Activated naive CD8-positive, alpha-beta T cell (primary cell): Measurements from ENCODE around the gene XYLT1.
"Not testable (repeated sequence)": the region's sequence is repeated elsewhere in the genome, so short reads cannot be mapped to it uniquely, and the experiment has no call there.

Experiments
- H3K27ac Mint-ChIP-seq: one replicate; pipeline ENCODE4 v1.8.0; 2021; ENCODE audit warnings: mixed read lengths
- H3K27me3 Mint-ChIP-seq: one replicate; pipeline ENCODE4 v1.8.0; 2021; ENCODE audit warnings: mixed read lengths
- H3K36me3 Mint-ChIP-seq: one replicate; pipeline ENCODE4 v1.8.0; 2021; ENCODE audit warnings: mixed read lengths
- H3K4me1 Mint-ChIP-seq: one replicate; pipeline ENCODE4 v1.8.0; 2021; ENCODE audit warnings: low read depth, mixed read lengths
- H3K4me3 Mint-ChIP-seq: one replicate; pipeline ENCODE4 v1.8.0; 2021; ENCODE audit warnings: mild to moderate bottlenecking, mixed read lengths
- H3K9me3 Mint-ChIP-seq: one replicate; pipeline ENCODE4 v1.8.0; 2021; ENCODE audit warnings: low read depth, mixed read lengths

The XYLT1 gene

DNA sequence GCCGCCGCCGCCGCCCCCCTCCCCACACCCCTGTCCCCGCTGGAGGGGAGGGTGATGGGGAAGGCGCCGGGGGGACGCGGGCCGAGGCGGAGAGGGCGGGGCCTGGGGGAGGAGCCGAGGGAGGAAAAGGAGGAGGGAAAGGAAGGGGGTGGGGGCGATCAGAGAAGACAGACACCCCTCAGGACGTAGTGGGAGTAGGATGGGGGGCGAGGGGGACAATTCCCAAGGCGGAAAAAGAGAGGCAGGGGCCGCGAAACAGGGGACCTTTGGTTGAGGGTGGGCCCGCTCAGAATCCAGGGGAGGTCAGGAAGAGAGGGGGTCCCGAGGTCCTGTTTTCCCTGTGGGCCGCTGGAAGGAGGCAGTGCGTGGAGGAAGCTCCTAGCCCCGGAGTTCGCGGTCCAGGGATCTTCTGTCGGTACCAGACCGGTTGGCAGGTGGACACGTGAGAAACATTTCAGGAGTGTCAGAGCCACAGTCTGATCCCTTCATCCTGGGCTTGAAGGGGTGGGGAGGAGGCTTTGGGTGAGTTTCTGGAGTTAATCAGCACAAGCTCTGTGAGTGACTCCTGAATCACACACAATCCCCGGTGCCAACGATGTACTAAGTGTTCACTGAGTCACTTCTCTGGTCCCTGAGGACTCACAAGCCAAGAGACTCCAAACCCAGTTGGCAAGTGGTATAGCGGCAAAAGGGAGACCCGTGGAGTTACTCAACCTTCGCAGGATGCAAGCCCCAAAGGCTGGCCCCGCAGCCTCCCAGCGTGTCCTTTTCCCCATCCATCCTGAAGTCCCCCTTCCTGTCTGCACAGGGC lies at the start of gene XYLT1:
XYLT1 (minus strand) TSS at position 53 of the 811 bp plus-strand sequence. CDS start 164 bp downstream, outside the sequence.
- Mint-ChIP-seq H3K4me1 (peaks cover 52% of the 10 kb centered on the region), H3K9me3 (no peaks in the 10 kb centered on the region), H3K4me3 (peak within 1 kb of the TSS; percentile 93)

DNA sequence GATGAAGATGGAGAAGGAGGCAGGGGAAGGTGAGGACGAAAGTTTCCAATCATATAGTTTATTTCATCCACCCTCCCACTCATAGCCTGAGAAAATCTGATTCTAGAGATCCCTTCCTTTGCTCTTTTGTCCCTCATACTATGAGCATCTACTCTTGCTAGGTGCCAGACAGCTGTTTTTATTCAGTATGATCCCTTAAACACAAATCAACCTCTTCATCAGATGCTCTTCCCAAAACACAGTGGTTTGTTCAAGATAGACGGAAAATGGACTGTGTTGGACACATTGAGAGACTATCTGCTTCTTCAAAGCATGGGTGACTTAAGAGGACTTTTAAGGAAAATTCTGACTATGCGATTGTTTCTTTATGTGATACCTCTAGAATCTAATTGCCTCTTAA lies 49.4 kb upstream of the XYLT1 start:
- Mint-ChIP-seq H3K27me3 (peaks cover 4% of the 10 kb centered on the region), H3K9me3 (no peaks in the 10 kb centered on the region), H3K36me3 (peaks cover 4% of the 10 kb centered on the region), H3K4me3 (no peak overlapping the region), H3K4me1 (no peaks in the 10 kb centered on the region), H3K27ac (no peak overlapping the region)

More for the DNA sequence above, at the start of gene XYLT1:
- Mint-ChIP-seq H3K27ac (peak within 1 kb of the TSS; percentile 76), H3K36me3 (peaks cover 3% of the 10 kb centered on the region), H3K27me3 (no peaks in the 10 kb centered on the region)

DNA sequence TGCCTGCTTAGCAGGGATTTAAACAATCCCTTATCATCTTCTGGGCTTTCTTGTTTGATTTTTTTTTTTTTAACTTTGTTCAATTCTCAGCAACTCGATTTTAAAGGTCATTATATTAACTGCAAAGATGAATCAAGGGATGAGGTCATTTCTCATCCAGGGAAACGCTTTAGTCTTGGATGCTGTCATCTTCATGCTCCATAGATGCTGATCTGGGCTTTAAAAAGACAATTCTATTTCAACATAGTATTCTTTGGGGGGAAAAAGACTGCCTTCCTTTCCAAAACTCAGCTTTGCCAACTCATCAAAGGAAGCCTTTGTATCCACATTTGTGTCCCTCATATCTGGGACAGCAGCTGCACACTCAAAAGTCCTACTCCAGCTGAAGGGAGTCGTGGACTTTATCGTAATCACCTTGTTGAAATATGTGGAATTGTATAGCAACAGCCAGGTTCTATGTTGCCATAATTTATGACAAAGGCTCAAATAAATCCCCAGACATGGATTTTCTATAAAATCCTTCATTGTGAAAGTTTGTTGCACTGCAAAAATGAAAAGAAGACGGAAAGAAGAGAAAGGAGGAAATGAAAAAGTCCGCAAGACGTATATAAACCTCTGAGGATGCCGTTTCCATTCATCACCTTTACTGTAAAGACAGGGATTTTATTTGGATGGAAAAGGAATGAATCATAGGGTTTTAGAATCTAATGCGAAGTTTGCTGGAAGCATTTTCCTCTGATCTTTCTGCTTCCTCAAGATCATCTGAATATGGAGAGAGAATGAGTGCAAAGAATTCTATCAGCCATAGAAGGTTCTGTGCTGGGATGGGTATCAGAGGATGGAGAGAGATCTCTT lies 48.6 kb upstream of the XYLT1 start:
- Mint-ChIP-seq H3K4me1 (no peaks in the 10 kb centered on the region), H3K36me3 (peaks cover 6% of the 10 kb centered on the region), H3K4me3 (no peak overlapping the region), H3K27ac (no peak overlapping the region), H3K9me3 (no peaks in the 10 kb centered on the region), H3K27me3 (peaks cover 4% of the 10 kb centered on the region)

DNA sequence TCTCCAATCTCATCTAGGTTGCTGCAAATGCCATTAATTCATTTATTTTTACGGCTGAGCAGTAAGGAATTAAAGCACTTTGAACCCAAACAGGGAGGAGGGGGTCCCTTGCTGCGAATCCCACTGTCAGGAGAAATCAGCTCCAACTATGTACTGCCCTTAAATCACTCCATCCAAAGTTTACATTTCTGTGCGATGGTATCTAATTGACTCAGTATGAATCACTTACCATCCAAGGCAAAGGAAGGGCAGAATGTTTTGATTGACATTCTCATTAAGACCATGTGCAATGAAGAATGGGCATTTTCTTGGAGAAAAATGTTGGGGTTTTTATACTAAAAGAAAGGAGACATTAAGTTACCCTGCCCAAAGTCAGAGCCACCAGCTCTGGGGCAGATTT lies 47.7 kb upstream of the XYLT1 start:
- no peaks in the 10 kb centered on the region for H3K4me1 Mint-ChIP-seq
- H3K27ac Mint-ChIP-seq: no peak overlapping the region

DNA sequence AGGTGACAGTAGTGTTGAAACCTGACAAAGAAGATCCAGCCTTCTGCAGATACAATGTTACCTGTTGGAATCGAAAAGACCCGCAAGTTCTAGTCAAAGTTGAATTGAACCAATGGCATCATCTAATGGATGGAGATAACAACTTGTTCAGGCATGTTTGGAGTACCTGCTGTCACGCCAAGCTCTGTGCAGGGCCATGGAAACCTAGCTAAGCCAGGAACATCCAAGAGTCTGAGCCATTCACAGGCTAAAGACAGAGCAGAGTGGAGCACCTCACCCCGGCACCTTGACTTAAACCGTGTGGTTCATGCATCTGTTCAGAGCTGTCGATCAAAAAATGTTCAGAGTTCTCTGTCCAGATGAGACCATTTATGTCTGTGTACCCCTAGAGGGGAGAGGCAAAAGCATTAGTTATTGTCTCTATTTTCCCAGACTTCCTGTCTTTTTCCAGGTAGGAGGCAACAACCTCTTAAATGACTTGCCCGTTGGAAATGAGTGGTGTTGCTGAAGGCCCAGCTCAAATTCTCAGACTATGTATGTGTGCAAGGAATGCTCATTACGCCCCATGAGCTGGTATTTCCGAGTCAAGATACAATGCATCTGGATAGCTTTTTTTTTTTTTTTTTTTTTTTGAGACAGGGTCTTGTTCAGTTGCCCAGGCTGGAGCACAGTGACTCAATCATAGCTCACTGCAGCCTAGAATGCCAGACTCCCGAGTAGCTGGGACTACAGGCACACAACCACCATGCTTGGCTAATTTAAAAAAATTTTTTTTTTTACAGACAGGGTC lies 44.9 kb upstream of the XYLT1 start:
- no peaks in the 10 kb centered on the region for H3K4me1 Mint-ChIP-seq
- peaks cover 8% of the 10 kb centered on the region for H3K27me3 Mint-ChIP-seq
- H3K36me3 Mint-ChIP-seq: peaks cover 9% of the 10 kb centered on the region
- no peaks in the 10 kb centered on the region for H3K9me3 Mint-ChIP-seq
- no peak overlapping the region for H3K4me3 Mint-ChIP-seq
- no peak overlapping the region for H3K27ac Mint-ChIP-seq

More for the DNA sequence above, 47.7 kb upstream of the XYLT1 start:
- peaks cover 8% of the 10 kb centered on the region for H3K27me3 Mint-ChIP-seq
- H3K9me3 Mint-ChIP-seq: no peaks in the 10 kb centered on the region
- H3K4me3 Mint-ChIP-seq: no peak overlapping the region
- H3K36me3 Mint-ChIP-seq: peaks cover 9% of the 10 kb centered on the region

DNA sequence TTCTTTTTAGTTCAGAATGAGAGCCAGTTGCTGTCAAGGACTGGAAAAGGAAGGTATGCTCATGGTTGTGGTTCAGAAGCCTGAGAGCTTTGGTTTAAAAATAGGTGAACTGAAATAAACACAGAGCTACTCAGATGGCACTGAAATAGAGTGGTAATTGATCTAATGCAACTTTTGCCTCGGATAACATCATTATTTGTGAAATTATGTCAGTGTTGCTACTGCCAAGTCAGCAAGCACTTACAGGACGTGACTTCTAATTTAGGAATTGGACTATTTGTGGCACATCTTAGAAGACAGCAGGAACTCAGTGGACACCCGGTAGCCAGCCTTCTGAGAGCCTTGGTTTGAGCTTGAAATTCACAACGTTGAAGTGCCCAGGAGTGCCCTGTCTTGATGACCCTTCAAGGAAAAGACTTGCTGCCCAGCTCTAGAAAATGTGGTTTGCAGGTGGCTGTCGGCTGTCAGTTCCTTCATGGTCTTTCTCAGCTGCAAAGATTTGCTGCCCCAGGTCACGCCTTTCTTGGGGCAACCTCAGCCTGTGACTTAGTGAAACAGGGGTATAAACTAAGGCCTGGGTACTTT lies 42.0 kb upstream of the XYLT1 start:
- H3K4me1 Mint-ChIP-seq: no peaks in the 10 kb centered on the region

GRCh38 chr16:17511340-17511739 lies 40.6 kb upstream of the XYLT1 start:
- Mint-ChIP-seq H3K4me3 (no peak overlapping the region), H3K4me1 (no peaks in the 10 kb centered on the region), H3K36me3 (peaks cover 14% of the 10 kb centered on the region), H3K9me3 (peaks cover 3% of the 10 kb centered on the region), H3K27me3 (peaks cover 11% of the 10 kb centered on the region), H3K27ac (no peak overlapping the region)

More for the DNA sequence above, 42.0 kb upstream of the XYLT1 start:
- peaks cover 3% of the 10 kb centered on the region for H3K9me3 Mint-ChIP-seq
- no peak overlapping the region for H3K4me3 Mint-ChIP-seq
- peaks cover 13% of the 10 kb centered on the region for H3K27me3 Mint-ChIP-seq
- H3K27ac Mint-ChIP-seq: no peak overlapping the region
- peaks cover 12% of the 10 kb centered on the region for H3K36me3 Mint-ChIP-seq

- no peaks in the 10 kb centered on the region for H3K4me1 Mint-ChIP-seq
- H3K27ac Mint-ChIP-seq: no peak overlapping the region
- H3K9me3 Mint-ChIP-seq: peaks cover 3% of the 10 kb centered on the region
- peaks cover 12% of the 10 kb centered on the region for H3K36me3 Mint-ChIP-seq
- H3K27me3 Mint-ChIP-seq: peaks cover 9% of the 10 kb centered on the region
- no peak overlapping the region for H3K4me3 Mint-ChIP-seq
Measured at GRCh38 chr16:17510567-17510966, 39.8 kb upstream of the XYLT1 start.

DNA sequence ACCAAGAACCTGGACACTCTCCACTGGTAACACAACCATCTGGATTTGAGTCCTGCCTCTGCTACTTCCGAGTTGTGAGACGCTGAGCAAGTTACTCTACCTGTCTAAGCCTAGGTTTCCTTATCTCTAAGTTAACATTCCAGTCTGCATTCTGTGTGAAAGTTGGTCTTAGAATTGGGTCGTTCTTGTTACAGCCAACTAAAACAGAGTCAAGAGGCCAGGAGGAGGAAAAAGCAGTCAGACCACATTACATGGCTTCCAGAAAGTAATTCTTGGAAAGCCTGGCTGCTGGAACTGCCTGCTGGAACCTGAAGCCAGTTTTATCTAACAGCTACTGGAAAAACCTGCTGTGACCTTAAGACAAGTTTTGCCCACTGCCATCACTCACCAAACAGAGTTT lies 38.4 kb upstream of the XYLT1 start:
- Mint-ChIP-seq H3K4me3 (no peak overlapping the region), H3K4me1 (no peaks in the 10 kb centered on the region), H3K36me3 (peaks cover 8% of the 10 kb centered on the region), H3K9me3 (peaks cover 3% of the 10 kb centered on the region), H3K27me3 (peaks cover 8% of the 10 kb centered on the region), H3K27ac (no peak overlapping the region)

- Mint-ChIP-seq H3K9me3 (peaks cover 3% of the 10 kb centered on the region), H3K4me1 (no peaks in the 10 kb centered on the region), H3K27ac (no peak overlapping the region), H3K27me3 (peaks cover 5% of the 10 kb centered on the region), H3K36me3 (peaks cover 6% of the 10 kb centered on the region), H3K4me3 (no peak overlapping the region)
Measured at GRCh38 chr16:17508303-17508702, 37.5 kb upstream of the XYLT1 start.

GRCh38 chr16:17507516-17507915 lies 36.8 kb upstream of the XYLT1 start:
- H3K4me3 Mint-ChIP-seq, H3K27ac Mint-ChIP-seq, H3K27me3 Mint-ChIP-seq, H3K36me3 Mint-ChIP-seq, H3K4me1 Mint-ChIP-seq, H3K9me3 Mint-ChIP-seq: not testable (repeated sequence)

DNA sequence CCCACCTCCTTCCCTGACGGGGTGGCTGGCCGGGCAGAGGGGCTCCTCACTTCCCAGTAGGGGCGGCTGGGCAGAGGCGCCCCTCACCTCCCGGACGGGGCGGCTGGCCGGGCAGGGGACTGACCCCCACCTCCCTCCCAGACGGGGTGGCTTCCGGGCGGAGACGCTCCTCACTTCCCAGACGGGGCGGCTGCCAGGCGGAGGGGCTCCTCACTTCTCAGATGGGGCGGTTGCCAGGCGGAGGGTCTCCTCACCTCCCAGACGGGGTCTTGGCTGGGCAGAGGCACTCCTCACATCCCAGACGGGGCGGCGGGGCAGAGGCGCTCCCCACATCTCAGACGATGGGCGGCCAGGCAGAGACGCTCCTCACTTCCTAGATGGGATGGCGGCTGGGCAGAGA lies 35.1 kb upstream of the XYLT1 start:
- H3K4me3 Mint-ChIP-seq, H3K27ac Mint-ChIP-seq: not testable (repeated sequence)

GRCh38 chr16:17504050-17504449 lies 33.3 kb upstream of the XYLT1 start:
- Mint-ChIP-seq H3K9me3 (peaks cover 2% of the 10 kb centered on the region), H3K36me3 (peaks cover 4% of the 10 kb centered on the region), H3K4me1 (no peaks in the 10 kb centered on the region), H3K27ac (no peak overlapping the region), H3K27me3 (peaks cover 6% of the 10 kb centered on the region), H3K4me3 (no peak overlapping the region)

More for the DNA sequence above, 35.1 kb upstream of the XYLT1 start:
- H3K4me1 Mint-ChIP-seq, H3K27me3 Mint-ChIP-seq, H3K36me3 Mint-ChIP-seq, H3K9me3 Mint-ChIP-seq: not testable (repeated sequence)

DNA sequence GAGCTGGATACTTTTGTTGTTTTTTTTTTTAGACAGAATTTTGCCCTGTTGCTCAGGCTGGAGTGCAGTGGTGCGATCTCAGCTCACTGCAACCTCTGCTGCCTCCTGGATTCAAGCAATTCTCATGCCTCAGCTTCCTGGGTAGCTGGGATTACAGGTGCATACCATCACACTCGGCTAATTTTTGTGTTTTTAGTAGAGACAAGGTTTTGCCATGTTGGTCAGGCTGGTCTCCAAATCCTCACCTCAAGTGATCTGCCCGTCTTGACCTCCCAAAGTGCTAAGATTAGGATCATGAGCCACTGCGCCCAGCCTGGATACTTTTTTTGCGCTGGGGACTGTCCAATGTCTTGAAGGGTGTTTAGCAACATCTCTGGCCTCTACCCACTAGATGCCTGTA lies 32.6 kb upstream of the XYLT1 start:
- H3K27ac Mint-ChIP-seq: no peak overlapping the region
- peaks cover 2% of the 10 kb centered on the region for H3K27me3 Mint-ChIP-seq
- peaks cover 2% of the 10 kb centered on the region for H3K36me3 Mint-ChIP-seq
- H3K4me1 Mint-ChIP-seq: no peaks in the 10 kb centered on the region
- no peaks in the 10 kb centered on the region for H3K9me3 Mint-ChIP-seq
- H3K4me3 Mint-ChIP-seq: no peak overlapping the region
